Esophagus (tissue), 2 donors: ENCODE data around the gene SLC22A23. TPM values are rescaled to one million over a fixed set of nuclear protein-coding genes. Genes with fewer than 3 reads are reported as not detected.

ENCODE experiments used
- H3K27ac ChIP-seq, 2 donors: one replicate each; pipeline ENCODE4 v1.5.1; 2013; ENCODE audit warnings: low read depth in 2 of 2, mild to moderate bottlenecking in 2 of 2, inconsistent platforms in 1 of 2, low read length in 1 of 2, moderate library complexity in 1 of 2
- H3K27me3 ChIP-seq, 2 donors: one replicate each; pipeline ENCODE4 v1.6.1; 2013; ENCODE audit warnings: low read length in 2 of 2, control low read depth in 1 of 2, mild to moderate bottlenecking in 1 of 2; ENCODE audit not compliant: insufficient read depth in 2 of 2, control insufficient read depth in 1 of 2
- H3K36me3 ChIP-seq, 2 donors: one replicate each; pipeline ENCODE4 v1.6.1; 2013; ENCODE audit warnings: low read length in 1 of 2; ENCODE audit not compliant: control insufficient read depth in 2 of 2, insufficient read depth in 2 of 2
- H3K4me1 ChIP-seq, 2 donors: one replicate each; pipeline ENCODE4 v1.6.1; 2013; ENCODE audit warnings: low read length in 1 of 2; ENCODE audit not compliant: control insufficient read depth in 2 of 2, insufficient read depth in 2 of 2
- H3K4me3 ChIP-seq, 2 donors: one replicate each; pipeline ENCODE4 v1.5.1; 2013; ENCODE audit warnings: low read length in 2 of 2, mild to moderate bottlenecking in 2 of 2, low read depth in 1 of 2, moderate library complexity in 1 of 2
- H3K9me3 ChIP-seq, 2 donors: one replicate each; pipeline ENCODE4 v1.6.1; 2013; ENCODE audit warnings: mild to moderate bottlenecking in 2 of 2, low read depth in 1 of 2, low read length in 1 of 2, moderate library complexity in 1 of 2; ENCODE audit not compliant: control insufficient read depth in 2 of 2, insufficient read depth in 1 of 2
- whole genome bisulfite sequencing, 2 donors: extraction: QIAGEN DNeasy Blood & Tissue Kit; methylation state at CpG; one replicate each; pipeline ENCODE4 v1.1.7; 2013; 5-methylcytosine and 5-hydroxymethylcytosine counted together
- polyA plus RNA-seq, 2 donors: library from polyadenylated mRNA; stranded (reverse); fragments of 200-250 nt; gene quantifications; one replicate each; pipeline ENCODE4 v1.2.3, GENCODE V29; 2013
- donor health status: healthy with polysubstance abuse.
- donor health status: Bipolar disorder and iron deficiency.

The SLC22A23 gene
- polyA plus RNA-seq, 2 donors, result 12.5 to 15.4 TPM

- Histone ChIP-seq H3K27ac (no peak overlapping the region), H3K9me3 (no peaks in the 10 kb centered on the region), H3K4me3 (no peak overlapping the region), H3K4me1 (peaks cover 0 to 25% of the 10 kb centered on the region in 2 donors), H3K27me3 (no peaks in the 10 kb centered on the region), H3K36me3 (no peaks in the 10 kb centered on the region)
- WGBS, 2 donors, result 78 to 83% methylated on average over 9 of the region's 9 CpGs
Observed at GRCh38 chr6:3353213-3353903, 103.5 kb downstream of the SLC22A23 start.

- H3K27ac ChIP-seq, result no peak overlapping the region
- H3K9me3 ChIP-seq, result no peaks in the 10 kb centered on the region
- 55 to 57% methylated on average over 9 of the region's 9 CpGs for WGBS, 2 donors
- H3K4me3 ChIP-seq, result no peak overlapping the region
- H3K27me3 ChIP-seq, result no peaks in the 10 kb centered on the region
- H3K4me1 ChIP-seq, result peaks cover 0 to 25% of the 10 kb centered on the region in 2 donors
- H3K36me3 ChIP-seq, result no peaks in the 10 kb centered on the region
Observed at GRCh38 chr6:3352678-3353077, 104.2 kb downstream of the SLC22A23 start.

GRCh38 chr6:3351829-3352524, 104.9 kb downstream of the SLC22A23 start:
- WGBS, 2 donors, result 77 to 79% methylated on average over 9 of the region's 9 CpGs

GRCh38 chr6:3351105-3351676, 105.7 kb downstream of the SLC22A23 start:
- 59 to 61% methylated on average over 15 of the region's 15 CpGs for WGBS, 2 donors
- no peaks in the 10 kb centered on the region for H3K9me3 ChIP-seq
- no peak overlapping the region for H3K4me3 ChIP-seq
- no peaks in the 10 kb centered on the region for H3K36me3 ChIP-seq
- H3K4me1 ChIP-seq, result peaks cover 3 to 22% of the 10 kb centered on the region in 2 donors
- H3K27ac ChIP-seq, result no peak overlapping the region
- H3K27me3 ChIP-seq, result no peaks in the 10 kb centered on the region

More at GRCh38 chr6:3351829-3352524, 104.9 kb downstream of the SLC22A23 start:
- Histone ChIP-seq H3K9me3 (no peaks in the 10 kb centered on the region), H3K36me3 (no peaks in the 10 kb centered on the region), H3K4me3 (no peak overlapping the region), H3K27ac (no peak overlapping the region), H3K4me1 (peaks cover 3 to 27% of the 10 kb centered on the region in 2 donors), H3K27me3 (no peaks in the 10 kb centered on the region)

GRCh38 chr6:3350252-3350796, 106.5 kb downstream of the SLC22A23 start:
- no peaks in the 10 kb centered on the region for H3K9me3 ChIP-seq
- H3K27me3 ChIP-seq, result no peaks in the 10 kb centered on the region
- no peak overlapping the region for H3K27ac ChIP-seq
- peaks cover 3 to 16% of the 10 kb centered on the region in 2 donors for H3K4me1 ChIP-seq
- no peak overlapping the region for H3K4me3 ChIP-seq
- 55 to 68% methylated on average over 8 of the region's 8 CpGs for WGBS, 2 donors
- H3K36me3 ChIP-seq, result no peaks in the 10 kb centered on the region

GRCh38 chr6:3349388-3350251, 107.2 kb downstream of the SLC22A23 start:
- H3K27ac ChIP-seq, result no peak overlapping the region
- no peaks in the 10 kb centered on the region for H3K36me3 ChIP-seq
- H3K4me1 ChIP-seq, result peaks cover 3 to 16% of the 10 kb centered on the region in 2 donors
- no peak overlapping the region for H3K4me3 ChIP-seq
- H3K9me3 ChIP-seq, result no peaks in the 10 kb centered on the region
- WGBS, 2 donors, result 71 to 82% methylated on average over 8 of the region's 8 CpGs
- no peaks in the 10 kb centered on the region for H3K27me3 ChIP-seq

GRCh38 chr6:3348821-3349220, 108.0 kb downstream of the SLC22A23 start:
- WGBS, 2 donors, result 76 to 77% methylated on average over 7 of the region's 7 CpGs
- no peaks in the 10 kb centered on the region for H3K9me3 ChIP-seq
- H3K4me1 ChIP-seq, result peaks cover 3 to 13% of the 10 kb centered on the region in 2 donors
- H3K4me3 ChIP-seq, result no peak overlapping the region
- H3K36me3 ChIP-seq, result no peaks in the 10 kb centered on the region
- no peaks in the 10 kb centered on the region for H3K27me3 ChIP-seq
- no peak overlapping the region for H3K27ac ChIP-seq

GRCh38 chr6:3347826-3348225, 109.0 kb downstream of the SLC22A23 start:
- Histone ChIP-seq H3K36me3 (no peaks in the 10 kb centered on the region), H3K9me3 (no peaks in the 10 kb centered on the region), H3K4me1 (peaks cover 3 to 9% of the 10 kb centered on the region in 2 donors), H3K27me3 (no peaks in the 10 kb centered on the region), H3K27ac (no peak overlapping the region), H3K4me3 (no peak overlapping the region)
- 96 to 97% methylated on average over 7 of the region's 7 CpGs for WGBS, 2 donors

- WGBS, 2 donors, result 94 to 98% methylated on average over 7 of the region's 7 CpGs
- H3K4me3 ChIP-seq, result no peak overlapping the region
- no peak overlapping the region for H3K27ac ChIP-seq
- no peaks in the 10 kb centered on the region for H3K27me3 ChIP-seq
- H3K36me3 ChIP-seq, result no peaks in the 10 kb centered on the region
- H3K9me3 ChIP-seq, result no peaks in the 10 kb centered on the region
- H3K4me1 ChIP-seq, result peaks cover 3 to 8% of the 10 kb centered on the region in 2 donors
Observed at GRCh38 chr6:3347247-3347646, 109.6 kb downstream of the SLC22A23 start.
